IMR-90 (cell line): ENCODE measurements around the gene FANCE. TPM values are rescaled to one million over a fixed set of nuclear protein-coding genes. Genes with fewer than 3 reads are reported as not detected.
A peak's percentile ranks its signal among the peaks of the same experiment; 100 is the strongest.

Source experiments
- ATAC-seq: fragments of 200-7000 bp; cut with Tn5 transposase; 2 replicates; pipeline ENCODE4 v1.9.1; 2020; ENCODE audit warnings: low read depth, mild to moderate bottlenecking, moderate library complexity
- BruUV-seq: library from RNA; stranded (reverse); fragments of 400-500 nt; replicated peaks from 2 replicates; lab custom pipeline; 2021; lab: Mats Ljungman, UMichigan
- CTCF ChIA-PET: fragments of 300-600 bp; formaldehyde crosslinking; extraction: SDS; loops from one replicate; lab custom pipeline; 2021; ENCODE audit warnings: antibody characterized with exemption; lab: Yijun Ruan, JAX
- POLR2A ChIA-PET: fragments of 300-600 bp; sonication (Branson Sonifier 250); formaldehyde crosslinking; loops from one replicate; lab custom pipeline; 2022; ENCODE audit warnings: antibody characterized with exemption; ENCODE audit not compliant: unreplicated experiment; lab: Charles Lee
- DNase-seq: peaks from one replicate; pipeline ENCODE4 v3.0.0; 2013
- H2AFZ ChIP-seq: replicated peaks from 2 replicates; pipeline ENCODE3; 2013; ENCODE audit warnings: low read length, mild to moderate bottlenecking; ENCODE audit not compliant: poor library complexity
- H2AK5ac ChIP-seq: 2 replicates; pipeline ENCODE4 v1.6.1; 2013; ENCODE audit warnings: low read depth, low read length, inconsistent platforms
- H2AK9ac ChIP-seq: replicated peaks from 2 replicates; pipeline ENCODE3; 2013; ENCODE audit warnings: mild to moderate bottlenecking, low read depth, low read length, moderate library complexity; ENCODE audit not compliant: poor library complexity
- H2BK120ac ChIP-seq: 2 replicates; pipeline ENCODE4 v1.6.1; 2013; ENCODE audit warnings: low read depth, low read length, inconsistent platforms
- H2BK15ac ChIP-seq: 3 replicates; pipeline ENCODE4 v1.6.1; 2013; ENCODE audit warnings: low read depth, low read length, inconsistent platforms
- H2BK20ac ChIP-seq: 2 replicates; pipeline ENCODE4 v1.6.1; 2013; ENCODE audit warnings: low read depth, mild to moderate bottlenecking, inconsistent platforms, low read length, moderate library complexity
- H2BK5ac ChIP-seq: 2 replicates; pipeline ENCODE4 v1.6.1; 2013; ENCODE audit warnings: mild to moderate bottlenecking, low read depth, low read length, inconsistent platforms; ENCODE audit not compliant: poor library complexity, severe bottlenecking
- H3K14ac ChIP-seq: replicated peaks from 2 replicates; pipeline ENCODE4 v1.6.1; 2013; ENCODE audit warnings: low read depth, low read length, inconsistent platforms
- H3K18ac ChIP-seq: 2 replicates; pipeline ENCODE4 v1.6.1; 2013; ENCODE audit warnings: low read depth, low read length, control low read depth
- H3K23ac ChIP-seq: 2 replicates; pipeline ENCODE4 v1.6.1; 2013; ENCODE audit warnings: low read depth, low read length, inconsistent platforms
- H3K27ac ChIP-seq: 2 replicates; pipeline ENCODE4 v1.5.1; 2013; ENCODE audit warnings: mild to moderate bottlenecking, control low read depth, low read length; ENCODE audit not compliant: insufficient read depth
- H3K27me3 ChIP-seq: 2 replicates; pipeline ENCODE4 v1.6.1; 2013; ENCODE audit warnings: low read length; ENCODE audit not compliant: control insufficient read depth, insufficient read depth
- H3K36me3 ChIP-seq: 2 replicates; pipeline ENCODE4 v1.6.1; 2013; ENCODE audit warnings: low read length, mixed read lengths; ENCODE audit not compliant: control insufficient read depth, insufficient read depth
- H3K4ac ChIP-seq: 2 replicates; pipeline ENCODE4 v1.6.1; 2013; ENCODE audit warnings: low read depth, low read length, inconsistent platforms
- H3K4me1 ChIP-seq: 2 replicates; pipeline ENCODE4 v1.6.1; 2013; ENCODE audit warnings: low read length, mixed read lengths; ENCODE audit not compliant: control insufficient read depth, insufficient read depth
- H3K4me2 ChIP-seq: 2 replicates; pipeline ENCODE4 v1.6.1; 2013; ENCODE audit warnings: low read depth, mild to moderate bottlenecking, control low read depth, low read length, moderate library complexity
- H3K4me3 ChIP-seq: 2 replicates; pipeline ENCODE4 v1.5.1; 2013; ENCODE audit warnings: low read depth, mild to moderate bottlenecking, control low read depth, low read length, moderate library complexity; ENCODE audit not compliant: insufficient read depth
- H3K56ac ChIP-seq: 2 replicates; pipeline ENCODE4 v1.6.1; 2013; ENCODE audit warnings: low read length, inconsistent platforms; ENCODE audit not compliant: insufficient read depth; ENCODE audit errors: extremely low read depth
- H3K79me1 ChIP-seq, 2 experiments: 2 replicates each; pipeline ENCODE4 v1.6.1; 2013; ENCODE audit warnings: low read length in 2 of 2, inconsistent platforms in 1 of 2, low read depth in 1 of 2
- H3K9ac ChIP-seq: 2 replicates; pipeline ENCODE4 v1.6.1; 2013; ENCODE audit warnings: low read depth, low read length, control low read depth
- H3K9me1 ChIP-seq: 2 replicates; pipeline ENCODE4 v1.6.1; 2013; ENCODE audit warnings: low read length, inconsistent platforms; ENCODE audit not compliant: insufficient read depth
- H3K9me3 ChIP-seq: 2 replicates; pipeline ENCODE4 v1.6.1; 2013; ENCODE audit warnings: low read length; ENCODE audit not compliant: control insufficient read depth, insufficient read depth
- H4K20me1 ChIP-seq: 2 replicates; pipeline ENCODE4 v1.6.1; 2013; ENCODE audit warnings: low read length, inconsistent platforms; ENCODE audit not compliant: insufficient read depth
- H4K5ac ChIP-seq: 2 replicates; pipeline ENCODE4 v1.6.1; 2013; ENCODE audit warnings: mild to moderate bottlenecking, low read depth, low read length, control low read depth
- H4K8ac ChIP-seq, 2 experiments: 2 replicates each; pipeline ENCODE4 v1.6.1; 2013; ENCODE audit warnings: low read depth in 2 of 2, low read length in 2 of 2, control low read depth in 1 of 2, inconsistent platforms in 1 of 2
- H4K91ac ChIP-seq: 2 replicates; pipeline ENCODE4 v1.6.1; 2013; ENCODE audit warnings: low read depth, low read length, inconsistent platforms; ENCODE audit not compliant: insufficient read depth
- CHD1 ChIP-seq: IDR thresholded peaks from 2 replicates; pipeline ENCODE4 v1.6.1; 2012; ENCODE audit warnings: low read depth, low read length, improper control_type of control experiment
- FOS ChIP-seq: fragments of 150-350 bp; IDR thresholded peaks from 2 replicates; pipeline ENCODE4 v1.6.1; 2016; ENCODE audit warnings: low read depth, low read length
- WGBS, 2 experiments: methylation state at CpG; one replicate each; pipeline versions ENCODE4 v1.1.5 to v1.1.7; 2013; ENCODE audit warnings: missing lambda C conversion rate in 2 of 2; ENCODE audit not compliant: insufficient read length in 1 of 2; ENCODE audit errors: extremely low coverage in 2 of 2; 5-methylcytosine and 5-hydroxymethylcytosine counted together
- dilution Hi-C: fragments of 300-500 bp; cut with HindIII; formaldehyde crosslinking; loops from one replicate; pipeline ENCODE4 v1.14.3; 2018; ENCODE audit warnings: low sequenced_read_pairs; ENCODE audit not compliant: unreplicated experiment
- in situ Hi-C: fragments of 300-500 bp; cut with MboI; formaldehyde crosslinking; loops from 3 replicates; pipeline ENCODE4 v1.14.3; 2019; ENCODE audit warnings: low sequenced_read_pairs, inconsistent platforms, mixed read lengths
- intact Hi-C: fragments of 100-400 bp; cut with micrococcal nuclease; formaldehyde crosslinking; loops from 2 replicates; pipeline ENCODE4 v1.10.0; 2022
- polyA plus RNA-seq, 3 experiments: library from polyadenylated mRNA; depleted of rRNA; stranded (reverse); fragments of >200 nt; gene quantifications; 2 replicates each; pipeline ENCODE4 v1.2.3, GENCODE V29; 2012; ENCODE audit warnings: low replicate concordance in 1 of 3
- total RNA-seq: library from RNA; depleted of rRNA; stranded (reverse); fragments of >200 nt; gene quantifications from 2 replicates; pipeline ENCODE4 v1.2.3, GENCODE V29; 2012

FANCE gene
- total and polyA plus RNA-seq, 2 of the 4 experiments (the other 2 are of a cell fraction) = 7.1 to 9.1 TPM

- H2AK9ac ChIP-seq = no peak overlapping the region
- peaks cover 2% of the 10 kb centered on the region for H3K4me1 ChIP-seq
- intact Hi-C loops (no loop called here), in situ Hi-C loops (no loop called here), dilution Hi-C loops (no loop called here)
- 0 out of 2 replicates have a peak, but pooled peaks cover 6% of the 10 kb centered on the region for H3K9me1 ChIP-seq
- no TSS peak for BruUV-seq
- no peaks in the 10 kb centered on the region for H3K27me3 ChIP-seq
- no peak overlapping the region for H2BK5ac ChIP-seq
- H4K5ac ChIP-seq = no peak overlapping the region
- TF ChIP-seq CHD1 (no peak), FOS (no peak)
- WGBS, 2 experiments = 94% methylated on average over 3 of the region's 14 CpGs; no CpG with 5 or more reads in 1 of the 2 experiments
- no peak overlapping the region for H3K27ac ChIP-seq
- H3K79me1 ChIP-seq = peaks cover 3 to 42% of the 10 kb centered on the region in 2 experiments
- DNase-seq (no peak), ATAC-seq (no peak)
- no peak overlapping the region for H4K91ac ChIP-seq
- no peak overlapping the region for H3K4me3 ChIP-seq
- no peak overlapping the region for H3K4me2 ChIP-seq
- ChIA-PET CTCF (no interaction called here), POLR2A (no interaction called here)
- H2AK5ac ChIP-seq = no peak overlapping the region
- no peak overlapping the region for H4K8ac ChIP-seq
- H3K56ac ChIP-seq = no peak overlapping the region
- no peak overlapping the region for H3K14ac ChIP-seq
- no peak overlapping the region for H3K23ac ChIP-seq
- no peak overlapping the region for H3K18ac ChIP-seq
- H2BK20ac ChIP-seq = no peak overlapping the region
- H2BK120ac ChIP-seq = no peak overlapping the region
- H3K9ac ChIP-seq = no peak overlapping the region
- H3K9me3 ChIP-seq = no peaks in the 10 kb centered on the region
- H3K4ac ChIP-seq = no peak overlapping the region
- no peak overlapping the region for H2BK15ac ChIP-seq
- H2AFZ ChIP-seq = peak overlapping the region; percentile 23
- H3K36me3 ChIP-seq = peaks cover 63% of the 10 kb centered on the region
- peaks cover 47% of the 10 kb centered on the region for H4K20me1 ChIP-seq
These were observed 23.9 kb downstream of the FANCE start for GRCh38 chr6:35476004-35476403.
